ENCODE measurements around the gene TRABD2B. TPM values are rescaled to one million over a fixed set of nuclear protein-coding genes. Genes with fewer than 3 reads are reported as not detected.

The TRABD2B gene
- total and polyA plus RNA-seq, 2 donors from 2014 or later, result 19.8 to 62.0 TPM

DNA sequence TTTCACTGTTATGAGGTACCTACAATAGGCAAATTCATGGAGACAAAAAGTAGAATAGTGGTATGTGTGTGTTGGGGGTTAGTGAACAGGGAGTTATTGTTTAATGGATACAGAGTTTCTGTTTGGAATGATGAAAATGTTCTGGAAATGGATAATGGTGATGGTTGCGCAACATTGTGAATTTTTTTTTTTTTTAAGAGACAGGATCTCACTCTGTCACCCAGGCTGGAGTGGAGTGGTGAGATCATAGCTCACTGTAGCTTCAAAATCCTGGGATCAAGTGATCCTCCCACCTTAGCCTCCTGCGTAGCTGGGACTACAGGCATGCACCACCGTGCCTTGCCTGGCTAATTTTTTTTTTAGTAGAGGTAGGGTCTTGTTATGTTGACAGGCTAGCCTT, 34.5 kb upstream of the TRABD2B start:
- intact Hi-C loops (cut with DNase I), result no loop called here
- no peak overlapping the region for H3K27ac ChIP-seq (ENCODE audit: low read depth in 2 of 2, low read length in 2 of 2)
- H3K9me3 ChIP-seq (ENCODE audit: control insufficient read depth in 2 of 3, insufficient read depth in 1 of 3, low read length in 3 of 3), result no peaks in the 10 kb centered on the region
- H3K9ac ChIP-seq (ENCODE audit: low read length in 3 of 3), result no peak overlapping the region
- DNase-seq (peak in 1 of 5 donors; percentile 8), FAIRE-seq (no peak)
- no peaks in the 10 kb centered on the region for H3K27me3 ChIP-seq (ENCODE audit: control insufficient read depth, insufficient read depth, low read length)
- no peaks in the 10 kb centered on the region for H3K4me1 ChIP-seq (ENCODE audit: control insufficient read depth in 2 of 3, insufficient read depth in 2 of 3, low read depth in 1 of 3, low read length in 3 of 3)
- TF ChIP-seq CTCF (IDR thresholded peaks at IDR 0.05; ENCODE audit: borderline replicate concordance, extremely low read depth, insufficient read depth), result no peak
- no peak overlapping the region for H3K4me3 ChIP-seq (ENCODE audit: low read length in 3 of 3)
- no peaks in the 10 kb centered on the region for H3K36me3 ChIP-seq (ENCODE audit: control insufficient read depth in 2 of 3, insufficient read depth in 3 of 3, low read length in 3 of 3)

GRCh38 chr1:48030696-48031365, 33.6 kb upstream of the TRABD2B start:
- FAIRE-seq (no peak), DNase-seq (peak in 1 of 5 donors; percentile 15)
- intact Hi-C loops (cut with DNase I), result no loop called here
- Histone ChIP-seq H3K27me3 (ENCODE audit: control insufficient read depth, insufficient read depth, low read length) (no peaks in the 10 kb centered on the region), H3K4me1 (ENCODE audit: control insufficient read depth in 2 of 3, insufficient read depth in 2 of 3, low read depth in 1 of 3, low read length in 3 of 3) (no peaks in the 10 kb centered on the region), H3K4me3 (ENCODE audit: low read length in 3 of 3) (no peak overlapping the region), H3K9me3 (ENCODE audit: control insufficient read depth in 2 of 3, insufficient read depth in 1 of 3, low read length in 3 of 3) (no peaks in the 10 kb centered on the region), H3K27ac (ENCODE audit: low read depth in 2 of 2, low read length in 2 of 2) (no peak overlapping the region), H3K9ac (ENCODE audit: low read length in 3 of 3) (no peak overlapping the region), H3K36me3 (ENCODE audit: control insufficient read depth in 2 of 3, insufficient read depth in 3 of 3, low read length in 3 of 3) (no peaks in the 10 kb centered on the region)
- no peak for TF ChIP-seq CTCF (IDR thresholded peaks at IDR 0.05; ENCODE audit: borderline replicate concordance, extremely low read depth, insufficient read depth)

DNA sequence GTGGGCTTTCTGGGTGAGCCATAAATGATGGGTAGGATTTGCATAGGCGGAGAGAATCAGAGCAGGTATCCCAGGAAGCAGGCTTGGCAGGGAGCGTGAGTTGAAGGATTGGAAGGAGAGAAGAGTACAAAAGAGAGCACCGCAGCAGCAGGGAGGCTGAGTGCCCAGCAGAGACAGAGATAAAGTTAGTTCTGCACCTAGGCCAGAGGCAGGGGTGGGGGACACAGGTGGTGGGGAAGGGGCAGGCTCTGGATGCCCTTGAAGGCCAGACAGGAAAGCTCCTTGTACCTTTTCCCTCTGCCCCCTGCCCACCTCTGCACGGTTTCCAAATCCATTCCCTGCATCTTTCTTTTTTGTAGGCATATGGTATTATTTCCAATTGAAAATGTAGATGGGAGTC, 33.0 kb upstream of the TRABD2B start:
- intact Hi-C loops (cut with DNase I), result no loop called here
- Histone ChIP-seq H3K36me3 (ENCODE audit: control insufficient read depth in 2 of 3, insufficient read depth in 3 of 3, low read length in 3 of 3) (no peaks in the 10 kb centered on the region), H3K4me1 (ENCODE audit: control insufficient read depth in 2 of 3, insufficient read depth in 2 of 3, low read depth in 1 of 3, low read length in 3 of 3) (no peaks in the 10 kb centered on the region)

More for the DNA sequence above, 33.0 kb upstream of the TRABD2B start:
- Histone ChIP-seq H3K27ac (ENCODE audit: low read depth in 2 of 2, low read length in 2 of 2) (no peak overlapping the region), H3K9me3 (ENCODE audit: control insufficient read depth in 2 of 3, insufficient read depth in 1 of 3, low read length in 3 of 3) (no peaks in the 10 kb centered on the region), H3K9ac (ENCODE audit: low read length in 3 of 3) (no peak overlapping the region), H3K4me3 (ENCODE audit: low read length in 3 of 3) (no peak overlapping the region), H3K27me3 (ENCODE audit: control insufficient read depth, insufficient read depth, low read length) (no peaks in the 10 kb centered on the region)
- DNase-seq (peak in 1 of 5 donors; percentile 18), FAIRE-seq (no peak)
- TF ChIP-seq CTCF (IDR thresholded peaks at IDR 0.05; ENCODE audit: borderline replicate concordance, extremely low read depth, insufficient read depth), result no peak

All from kidney (tissue), 14 donors.